Activated naive CD4-positive, alpha-beta T cell treated with anti-CD3 and anti-CD28 coated beads, Interleukin-2, amount 50 U/mL, for 16 hours (primary cell): ENCODE data around the gene COL5A3.
A peak's percentile ranks its signal among the peaks of the same experiment; 100 is the strongest.
"Not testable (repeated sequence)": the region's sequence is repeated elsewhere in the genome, so short reads cannot be mapped to it uniquely, and the experiment has no call there.

Experiments
- DNase-seq: peaks from one replicate; pipeline ENCODE4 v3.0.0-alpha.2; 2020

The COL5A3 gene

GRCh38 chr19:9934132-9934950 lies 76.0 kb downstream of the COL5A3 start:
- peak; percentile 82 for DNase-seq

GRCh38 chr19:9932835-9933234 lies 77.5 kb downstream of the COL5A3 start:
- DNase-seq = no peak

GRCh38 chr19:9931629-9932028 lies 78.7 kb downstream of the COL5A3 start:
- DNase-seq = no peak

GRCh38 chr19:9923440-9923839 lies 86.9 kb downstream of the COL5A3 start:
- DNase-seq = no peak

GRCh38 chr19:9922782-9923379 lies 87.4 kb downstream of the COL5A3 start:
- not testable (repeated sequence) for DNase-seq

GRCh38 chr19:9917321-9917720 lies 93.0 kb downstream of the COL5A3 start:
- no peak for DNase-seq

- no peak for DNase-seq
Measured at GRCh38 chr19:9916719-9917118, 93.6 kb downstream of the COL5A3 start.

- peak; percentile 86 for DNase-seq
Measured at GRCh38 chr19:9914315-9915207, 95.7 kb downstream of the COL5A3 start.

GRCh38 chr19:9914001-9914314 lies 96.3 kb downstream of the COL5A3 start:
- no peak for DNase-seq

GRCh38 chr19:9913237-9914000 lies 96.9 kb downstream of the COL5A3 start:
- no peak for DNase-seq

GRCh38 chr19:9912551-9913236 lies 97.6 kb downstream of the COL5A3 start:
- DNase-seq = no peak

GRCh38 chr19:9911524-9912185 lies 98.6 kb downstream of the COL5A3 start:
- DNase-seq = no peak

GRCh38 chr19:9910625-9911024 lies 99.7 kb downstream of the COL5A3 start:
- no peak for DNase-seq
